Activated T-cell treated with anti-CD3 and anti-CD28 coated beads, Interleukin-2, amount 50 U/mL, for 24 hours (primary cell): ENCODE data around the gene FNDC7.
"Not testable (repeated sequence)": the region's sequence is repeated elsewhere in the genome, so short reads cannot be mapped to it uniquely, and the experiment has no call there.

ENCODE experiments used
- DNase-seq: peaks from one replicate; pipeline ENCODE4 v3.0.0-alpha.2; 2020
- H3K27ac Mint-ChIP-seq: 2 replicates; pipeline ENCODE4 v1.8.0; 2020; ENCODE audit warnings: mild to moderate bottlenecking, mixed read lengths
- H3K27me3 Mint-ChIP-seq: 2 replicates; pipeline ENCODE4 v1.8.0; 2020; ENCODE audit warnings: mixed read lengths
- H3K36me3 Mint-ChIP-seq: 2 replicates; pipeline ENCODE4 v1.8.0; 2020; ENCODE audit warnings: low read depth, mixed read lengths
- H3K4me1 Mint-ChIP-seq: 2 replicates; pipeline ENCODE4 v1.8.0; 2020; ENCODE audit warnings: low read depth, mixed read lengths
- H3K4me3 Mint-ChIP-seq: 2 replicates; pipeline ENCODE4 v1.8.0; 2020; ENCODE audit warnings: mild to moderate bottlenecking, moderate library complexity, mixed read lengths
- H3K9me3 Mint-ChIP-seq: 2 replicates; pipeline ENCODE4 v1.8.0; 2020; ENCODE audit warnings: mixed read lengths

The FNDC7 gene, protein sequence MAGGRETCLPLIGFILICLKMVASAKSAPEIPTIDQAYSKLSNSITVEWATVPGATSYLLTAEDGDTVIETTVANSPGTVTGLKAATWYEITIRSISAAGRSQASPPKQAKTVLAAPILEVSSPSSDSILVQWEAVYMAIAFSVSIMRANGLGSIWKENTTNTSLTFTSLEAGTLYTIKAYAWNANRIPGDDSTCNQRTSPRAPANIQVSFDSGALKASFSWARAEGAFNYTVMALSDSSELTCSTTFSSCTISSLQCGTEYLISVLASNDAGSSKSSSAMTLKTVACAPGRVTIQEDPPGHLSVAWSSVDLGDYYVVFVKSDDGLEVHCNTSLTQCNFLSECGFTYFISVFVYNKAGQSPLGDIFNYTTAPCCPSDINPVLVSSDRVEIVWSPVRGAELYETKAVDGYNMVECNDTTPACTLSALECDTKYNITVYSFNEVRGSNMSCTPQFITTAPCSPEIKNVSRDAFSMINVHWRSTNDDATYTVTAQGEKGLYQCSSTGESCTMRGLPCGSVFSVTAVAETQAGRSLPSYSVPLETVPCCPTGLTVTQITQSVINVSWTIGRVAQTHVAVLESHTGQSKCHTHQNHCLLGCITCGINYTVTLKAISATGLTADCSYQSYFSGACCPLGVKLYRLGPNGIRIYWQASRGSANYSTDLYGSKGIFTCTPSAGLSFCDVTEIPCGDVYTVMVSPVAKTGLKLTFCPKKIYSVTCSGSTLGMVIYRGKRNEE

DNA sequence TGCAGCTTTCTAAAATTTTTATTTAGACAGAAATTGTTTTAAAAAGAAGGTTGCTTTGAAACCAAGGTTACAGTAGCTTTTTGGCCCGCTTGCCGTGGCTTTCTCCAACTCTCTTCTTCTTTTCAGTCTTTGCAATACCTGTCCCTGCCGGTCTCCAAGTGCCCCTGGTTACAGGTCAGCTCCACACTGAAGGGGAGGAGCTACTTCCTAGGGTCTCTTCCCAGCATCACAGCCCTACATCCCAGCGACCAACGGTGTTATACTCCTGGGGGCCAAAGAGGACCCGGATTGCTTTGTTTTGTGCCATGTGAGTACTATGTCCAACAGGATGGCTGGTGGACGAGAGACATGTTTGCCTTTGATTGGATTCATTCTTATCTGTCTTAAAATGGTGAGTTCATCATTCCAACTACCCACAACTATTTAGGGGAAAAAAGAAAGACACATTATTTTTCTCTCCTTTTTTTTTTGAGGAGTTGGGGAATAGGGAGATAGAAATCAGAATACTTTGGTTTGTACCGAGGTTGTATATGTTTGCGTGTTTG is at the start of gene FNDC7:
TSS of gene FNDC7 (plus strand) at position 303 of the 545 bp plus-strand sequence. CDS start at position 329, 26 bp downstream.
- H3K4me1 Mint-ChIP-seq: peaks cover 7% of the 10 kb centered on the region
- H3K36me3 Mint-ChIP-seq: no peaks in the 10 kb centered on the region
- no peak within 1 kb of the TSS for H3K27ac Mint-ChIP-seq
- no peaks in the 10 kb centered on the region for H3K27me3 Mint-ChIP-seq
- H3K4me3 Mint-ChIP-seq: no peak within 1 kb of the TSS
- no peak for DNase-seq
- no peaks in the 10 kb centered on the region for H3K9me3 Mint-ChIP-seq

DNA sequence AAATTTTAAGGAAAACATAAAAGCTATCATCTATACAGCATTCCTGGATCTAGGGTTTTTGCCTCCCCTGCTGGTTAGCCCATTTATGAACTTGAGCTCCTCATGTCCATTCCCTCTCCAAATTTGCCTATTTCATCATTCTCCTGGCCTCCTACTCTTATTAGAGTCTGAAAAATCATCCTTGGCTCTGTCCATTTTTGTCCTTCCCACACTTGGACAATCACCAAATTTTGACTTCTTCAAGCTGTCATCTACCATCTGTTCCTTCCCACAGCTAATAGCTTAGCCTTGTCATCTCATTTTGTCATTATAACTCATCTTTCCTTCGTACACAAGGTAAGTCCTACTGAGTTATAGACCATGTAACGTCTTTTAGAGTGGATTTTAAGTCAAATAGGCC is 49.6 kb upstream of the FNDC7 start:
- Mint-ChIP-seq H3K9me3 (no peaks in the 10 kb centered on the region), H3K4me3 (no peak overlapping the region), H3K27me3 (no peaks in the 10 kb centered on the region), H3K36me3 (peaks cover 5% of the 10 kb centered on the region), H3K27ac (peak overlapping the region; percentile 41), H3K4me1 (peaks cover 42% of the 10 kb centered on the region)
- DNase-seq: no peak

DNA sequence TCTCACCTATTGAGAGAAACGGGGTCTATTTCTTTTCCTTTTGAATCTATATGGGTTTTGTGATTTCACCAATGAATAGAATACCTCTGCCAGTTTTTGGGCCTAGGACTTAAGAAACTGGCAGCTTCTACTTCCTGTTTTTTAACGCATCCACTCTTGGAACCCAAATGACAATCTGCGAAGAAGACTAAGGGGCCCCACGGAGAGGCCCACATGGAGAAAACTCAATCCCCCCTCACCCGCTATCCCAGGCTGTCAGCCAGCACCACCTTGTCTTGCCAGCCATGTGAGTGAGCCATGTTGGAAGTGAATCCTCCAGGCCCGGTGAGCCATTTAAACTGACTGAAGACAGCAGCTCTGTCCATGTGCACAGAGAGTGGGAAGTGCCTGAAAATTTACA is 48.2 kb upstream of the FNDC7 start:
- H3K27ac Mint-ChIP-seq: no peak overlapping the region
- no peaks in the 10 kb centered on the region for H3K9me3 Mint-ChIP-seq
- H3K4me3 Mint-ChIP-seq: no peak overlapping the region
- peaks cover 3% of the 10 kb centered on the region for H3K36me3 Mint-ChIP-seq
- H3K4me1 Mint-ChIP-seq: peaks cover 43% of the 10 kb centered on the region
- H3K27me3 Mint-ChIP-seq: no peaks in the 10 kb centered on the region
- DNase-seq: no peak

DNA sequence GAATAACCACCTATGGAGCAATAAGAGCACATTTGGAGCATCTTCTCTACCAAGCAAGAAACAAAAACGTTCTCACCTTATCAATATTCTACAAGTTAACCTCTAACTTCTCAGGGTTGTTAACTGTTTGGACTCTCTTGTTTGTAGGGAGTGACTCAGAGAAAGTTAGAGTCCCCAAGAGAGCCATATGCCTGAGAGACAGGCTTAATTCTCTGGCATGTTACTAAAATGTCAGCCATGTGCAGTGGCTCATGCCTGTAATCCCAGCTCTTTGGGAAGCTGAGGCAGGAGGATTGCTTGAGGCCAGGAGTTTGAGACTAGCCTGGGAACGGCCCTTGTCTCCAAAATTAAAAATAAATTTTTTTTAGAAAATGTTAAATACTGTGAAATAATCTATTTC is 47.6 kb upstream of the FNDC7 start:
- no peaks in the 10 kb centered on the region for H3K9me3 Mint-ChIP-seq
- peaks cover 43% of the 10 kb centered on the region for H3K4me1 Mint-ChIP-seq
- no peak overlapping the region for H3K27ac Mint-ChIP-seq
- no peak for DNase-seq
- peaks cover 1% of the 10 kb centered on the region for H3K36me3 Mint-ChIP-seq
- H3K4me3 Mint-ChIP-seq: no peak overlapping the region
- H3K27me3 Mint-ChIP-seq: no peaks in the 10 kb centered on the region

DNA sequence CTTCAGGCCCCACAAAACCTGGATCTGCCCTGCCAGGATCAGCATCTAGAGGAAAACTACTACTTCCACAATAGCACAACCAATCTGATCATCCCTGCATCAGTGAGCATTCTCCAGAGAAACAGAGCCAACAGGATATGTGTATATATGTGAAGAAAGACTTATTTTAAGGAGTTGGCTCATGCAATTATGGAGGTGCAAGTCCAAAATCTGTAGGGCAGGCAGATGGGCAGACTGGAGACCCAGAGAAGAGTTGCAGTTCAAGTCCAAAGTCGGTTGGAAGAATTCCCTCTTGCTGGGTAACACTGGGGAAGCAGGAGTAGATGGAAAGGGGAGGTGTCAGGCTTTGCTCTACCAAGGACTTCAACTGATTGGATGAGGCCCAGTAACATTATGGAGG is 46.9 kb upstream of the FNDC7 start:
- Mint-ChIP-seq H3K4me1 (peaks cover 44% of the 10 kb centered on the region), H3K9me3 (no peaks in the 10 kb centered on the region), H3K27ac (no peak overlapping the region), H3K27me3 (no peaks in the 10 kb centered on the region), H3K4me3 (no peak overlapping the region), H3K36me3 (peaks cover 1% of the 10 kb centered on the region)
- no peak for DNase-seq

DNA sequence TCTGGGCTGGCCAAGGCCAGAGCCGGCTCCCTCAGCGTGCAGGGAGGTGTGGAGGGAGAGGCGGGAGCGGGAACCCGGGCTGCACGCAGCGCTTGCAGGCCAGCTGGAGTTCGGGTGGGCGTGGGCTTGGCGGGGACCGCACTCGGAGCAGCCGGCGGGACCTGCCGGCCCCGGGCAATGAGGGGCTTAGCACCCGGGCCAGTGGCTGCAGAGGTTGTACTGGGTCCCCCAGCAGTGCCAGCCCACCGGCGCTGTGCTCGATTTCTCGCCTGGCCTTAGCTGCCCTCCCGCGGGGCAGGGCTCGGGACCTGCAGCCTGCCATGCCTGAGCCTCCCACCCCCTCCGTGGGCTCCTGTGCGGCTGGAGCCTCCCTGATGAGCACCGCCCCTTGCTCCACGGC is 45.3 kb upstream of the FNDC7 start:
- not testable (repeated sequence) for H3K9me3 Mint-ChIP-seq

DNA sequence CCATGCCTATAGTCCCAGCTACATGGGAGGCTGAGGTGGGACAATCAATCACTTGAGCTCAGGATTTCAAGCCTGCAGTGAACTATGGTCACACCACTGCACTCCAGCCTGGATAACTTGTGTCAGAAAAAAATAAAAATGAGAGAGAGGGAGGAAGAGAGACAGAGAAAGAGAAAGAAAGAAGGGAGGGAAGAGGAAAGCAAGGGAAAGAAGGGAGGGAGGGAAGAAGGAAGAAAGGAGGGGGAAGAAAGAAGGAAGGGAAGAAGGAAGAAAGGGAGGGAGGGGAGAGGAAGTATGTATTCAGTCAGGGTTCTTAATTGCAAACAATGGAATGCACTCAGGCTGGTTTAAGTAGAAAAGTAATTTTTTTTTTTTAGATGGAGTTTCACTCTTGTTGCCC is 43.9 kb upstream of the FNDC7 start:
- H3K9me3 Mint-ChIP-seq: no peaks in the 10 kb centered on the region
- H3K27ac Mint-ChIP-seq: no peak overlapping the region
- no peak overlapping the region for H3K4me3 Mint-ChIP-seq
- no peaks in the 10 kb centered on the region for H3K27me3 Mint-ChIP-seq
- H3K4me1 Mint-ChIP-seq: peaks cover 23% of the 10 kb centered on the region
- DNase-seq: no peak
- no peaks in the 10 kb centered on the region for H3K36me3 Mint-ChIP-seq

More for the DNA sequence above, 45.3 kb upstream of the FNDC7 start:
- not testable (repeated sequence) for H3K36me3 Mint-ChIP-seq, H3K4me3 Mint-ChIP-seq, H3K27me3 Mint-ChIP-seq, H3K27ac Mint-ChIP-seq, DNase-seq
- peaks cover 33% of the 10 kb centered on the region for H3K4me1 Mint-ChIP-seq

DNA sequence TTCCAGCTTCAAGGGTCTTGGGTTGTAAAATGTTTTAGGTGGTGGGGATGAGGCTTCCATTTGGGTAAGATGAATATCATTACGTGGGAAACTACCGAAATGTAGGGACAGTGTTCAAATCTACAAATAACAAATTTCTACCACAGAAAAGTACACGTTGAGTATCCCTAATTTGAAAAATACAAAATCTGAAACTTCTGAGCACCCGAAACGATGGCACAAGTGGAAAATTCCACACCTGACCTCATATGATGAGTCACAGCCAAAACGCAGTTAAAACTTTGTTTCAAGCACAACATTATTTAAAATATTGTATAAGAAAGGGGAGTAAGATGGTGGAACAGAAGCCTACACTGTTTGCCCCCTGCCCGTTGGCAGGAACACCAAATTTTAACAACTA is 43.0 kb upstream of the FNDC7 start:
- peak overlapping the region; percentile 82 for H3K27ac Mint-ChIP-seq
- H3K36me3 Mint-ChIP-seq: no peaks in the 10 kb centered on the region
- DNase-seq: no peak
- H3K27me3 Mint-ChIP-seq: no peaks in the 10 kb centered on the region
- no peak overlapping the region for H3K4me3 Mint-ChIP-seq
- H3K4me1 Mint-ChIP-seq: peaks cover 23% of the 10 kb centered on the region
- no peaks in the 10 kb centered on the region for H3K9me3 Mint-ChIP-seq

DNA sequence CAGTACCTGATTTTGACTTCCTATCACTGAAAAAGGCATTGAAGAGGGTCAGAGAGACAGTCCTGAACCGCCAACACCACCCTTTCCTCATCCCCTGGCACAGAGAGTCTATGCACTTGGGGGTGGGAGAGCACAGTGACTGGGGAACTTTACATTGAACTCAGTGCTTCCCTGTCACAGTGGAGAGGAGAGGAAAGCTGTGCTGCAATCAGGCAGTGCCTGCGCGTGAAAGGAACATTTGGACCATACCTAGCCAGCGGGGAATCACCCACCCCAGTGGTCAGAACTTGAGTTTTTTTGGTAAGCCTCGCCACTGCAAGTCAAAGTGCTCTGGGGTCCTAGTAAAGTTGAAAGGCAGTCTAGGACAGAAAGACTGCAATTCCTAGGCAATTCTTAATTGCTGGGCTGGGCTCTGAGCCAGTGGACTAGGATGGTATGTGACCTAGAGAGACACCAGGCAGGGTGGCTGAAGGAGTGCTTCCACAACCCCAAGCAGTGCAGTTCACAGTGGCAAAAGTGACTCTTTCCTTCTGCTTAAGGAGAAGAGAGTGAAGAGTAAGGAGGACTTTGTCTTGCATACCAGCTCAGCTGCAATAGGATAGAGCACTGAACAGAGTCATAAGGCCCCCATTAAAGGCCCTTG is 42.5 kb upstream of the FNDC7 start:
- H3K36me3 Mint-ChIP-seq: no peaks in the 10 kb centered on the region
- peak overlapping the region; percentile 82 for H3K27ac Mint-ChIP-seq
- no peaks in the 10 kb centered on the region for H3K27me3 Mint-ChIP-seq
- no peak for DNase-seq
- peaks cover 23% of the 10 kb centered on the region for H3K4me1 Mint-ChIP-seq
- H3K4me3 Mint-ChIP-seq: no peak overlapping the region
- no peaks in the 10 kb centered on the region for H3K9me3 Mint-ChIP-seq

DNA sequence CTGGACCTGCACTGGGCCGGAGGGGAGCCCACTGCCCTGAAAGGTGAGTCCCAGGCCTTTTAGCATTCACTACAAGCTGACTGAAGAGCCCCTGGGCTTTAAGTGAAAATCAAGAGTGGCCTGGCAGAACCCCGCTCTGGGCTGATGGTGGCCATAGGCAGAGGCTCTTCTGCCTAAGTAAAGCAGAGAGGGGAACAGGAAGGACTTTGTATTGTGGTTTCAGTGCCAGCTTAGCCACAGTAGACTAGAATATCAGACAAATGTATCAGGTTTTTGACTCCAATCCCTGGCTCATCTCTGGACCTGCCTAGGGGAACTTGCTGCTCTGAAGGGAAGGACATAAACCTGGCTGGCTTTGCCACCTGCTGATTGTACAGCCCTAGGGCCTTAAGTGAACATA is 41.6 kb upstream of the FNDC7 start:
- no peaks in the 10 kb centered on the region for H3K27me3 Mint-ChIP-seq
- no peaks in the 10 kb centered on the region for H3K9me3 Mint-ChIP-seq
- DNase-seq: no peak
- H3K4me1 Mint-ChIP-seq: peaks cover 23% of the 10 kb centered on the region
- no peak overlapping the region for H3K27ac Mint-ChIP-seq
- no peak overlapping the region for H3K4me3 Mint-ChIP-seq
- H3K36me3 Mint-ChIP-seq: no peaks in the 10 kb centered on the region

DNA sequence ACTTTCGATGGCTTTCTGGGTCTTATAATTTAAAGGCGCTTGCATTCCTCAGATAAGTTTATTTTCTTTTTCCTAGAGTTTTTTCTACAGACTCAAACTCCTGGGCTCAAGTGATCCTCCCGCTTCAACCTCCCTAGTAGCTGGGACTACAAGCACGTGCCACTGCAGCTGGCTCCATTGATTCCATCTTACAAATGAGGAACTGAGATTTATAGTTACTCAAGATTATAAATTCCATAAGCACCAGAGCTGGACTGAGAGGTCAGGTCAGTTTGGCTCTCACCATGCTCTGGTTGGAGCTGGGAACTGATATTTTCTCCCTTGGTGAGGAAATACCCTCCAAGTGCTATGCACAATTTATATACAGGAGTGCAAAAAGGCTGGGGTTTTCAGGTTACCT is 34.0 kb upstream of the FNDC7 start:
- Mint-ChIP-seq H3K9me3 (no peaks in the 10 kb centered on the region), H3K36me3 (no peaks in the 10 kb centered on the region), H3K27ac (no peak overlapping the region), H3K4me1 (peaks cover 7% of the 10 kb centered on the region), H3K27me3 (peaks cover 3% of the 10 kb centered on the region), H3K4me3 (no peak overlapping the region)
- DNase-seq: no peak

DNA sequence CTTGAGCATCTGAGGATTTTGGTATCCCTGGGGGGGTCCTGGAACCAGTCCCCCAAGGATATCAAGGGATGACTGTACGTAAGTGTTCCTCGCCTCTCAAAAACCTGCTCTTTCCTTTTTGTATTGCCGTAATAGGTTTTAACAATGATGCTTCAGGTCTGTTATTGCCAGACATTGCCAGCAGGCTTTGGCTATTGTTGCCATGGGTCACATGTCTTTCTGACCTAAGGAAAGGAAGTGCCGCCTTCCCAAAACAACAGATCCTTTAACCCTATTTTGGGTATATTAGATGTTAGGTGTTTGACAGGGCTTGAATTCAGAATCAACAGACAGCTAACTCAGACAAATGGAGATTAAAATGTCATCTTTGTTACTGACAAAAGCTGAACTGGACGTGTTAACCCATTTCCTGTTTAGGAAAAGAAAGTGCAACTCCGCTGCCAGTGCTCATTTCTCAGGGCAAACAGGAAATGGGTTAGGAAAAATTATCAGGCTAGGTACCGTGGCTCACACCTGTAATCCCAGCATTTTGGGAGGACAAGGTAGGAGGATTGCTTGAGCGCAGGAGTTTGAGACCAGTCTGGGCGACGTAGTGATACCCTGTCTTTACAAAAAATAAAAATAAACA is 33.0 kb upstream of the FNDC7 start:
- H3K4me3 Mint-ChIP-seq: peak overlapping the region; percentile 56
- no peaks in the 10 kb centered on the region for H3K36me3 Mint-ChIP-seq
- DNase-seq: no peak
- peaks cover 7% of the 10 kb centered on the region for H3K4me1 Mint-ChIP-seq
- H3K27me3 Mint-ChIP-seq: peaks cover 3% of the 10 kb centered on the region
- peak overlapping the region; percentile 80 for H3K27ac Mint-ChIP-seq
- no peaks in the 10 kb centered on the region for H3K9me3 Mint-ChIP-seq

DNA sequence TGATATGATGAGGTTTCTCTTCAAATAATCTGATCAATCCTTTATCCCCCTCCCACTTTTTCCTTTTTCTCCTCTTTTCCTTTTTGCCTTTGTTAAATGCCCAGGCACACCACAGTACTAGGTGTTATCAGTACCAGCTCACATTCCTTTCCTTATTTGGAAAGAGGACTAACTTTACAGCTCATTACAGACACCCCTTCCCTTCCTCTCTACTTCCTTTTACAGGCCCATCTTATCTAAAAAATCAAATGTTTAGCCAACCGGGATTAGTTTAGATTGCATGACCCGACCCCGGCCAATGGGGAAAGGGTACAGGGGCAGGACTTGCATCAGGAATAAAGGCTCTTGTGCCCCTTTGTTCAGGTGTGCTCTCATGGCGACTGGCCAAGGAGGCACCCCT is 31.0 kb upstream of the FNDC7 start:
- H3K4me3 Mint-ChIP-seq, DNase-seq, H3K4me1 Mint-ChIP-seq, H3K9me3 Mint-ChIP-seq, H3K27me3 Mint-ChIP-seq, H3K36me3 Mint-ChIP-seq, H3K27ac Mint-ChIP-seq: not testable (repeated sequence)

DNA sequence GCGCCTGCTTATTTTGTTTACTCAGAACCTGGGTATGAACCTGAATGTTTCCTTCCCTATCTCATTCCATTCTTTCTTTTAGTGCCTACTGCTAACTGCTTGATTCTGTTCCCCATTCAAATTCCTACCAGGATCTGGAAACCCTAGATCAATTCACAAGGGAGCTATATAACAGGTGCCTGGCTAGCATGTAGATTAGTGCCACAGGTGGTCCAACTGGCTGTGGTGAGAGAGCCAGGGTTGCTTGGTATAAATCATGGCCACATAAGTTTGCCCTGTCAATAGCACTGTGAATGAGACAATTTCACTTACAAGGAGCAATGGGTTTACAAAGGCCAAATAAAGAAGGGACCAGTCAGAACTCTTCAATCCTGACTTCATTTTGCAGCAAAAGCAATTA is 27.2 kb upstream of the FNDC7 start:
- Mint-ChIP-seq H3K4me1 (peaks cover 6% of the 10 kb centered on the region), H3K27me3 (peaks cover 3% of the 10 kb centered on the region), H3K27ac (no peak overlapping the region), H3K9me3 (no peaks in the 10 kb centered on the region), H3K36me3 (peaks cover 1% of the 10 kb centered on the region), H3K4me3 (no peak overlapping the region)
- no peak for DNase-seq
